Upper lobe of left lung (tissue), 6 donors: ENCODE measurements around the gene LRRC14B. TPM values are rescaled to one million over a fixed set of nuclear protein-coding genes. Genes with fewer than 3 reads are reported as not detected.
"Not testable (repeated sequence)": the region's sequence is repeated elsewhere in the genome, so short reads cannot be mapped to it uniquely, and the experiment has no call there.

Source experiments
- ATAC-seq, 2 donors: fragments of 200-7000 bp; cut with Tn5 transposase; one replicate each; pipeline ENCODE4 v1.9.1; 2022; ENCODE audit warnings: mild to moderate bottlenecking in 2 of 2, moderate library complexity in 2 of 2; ENCODE audit not compliant: low FRiP score in 2 of 2
- DNase-seq, 2 donors: peaks; one replicate each; pipeline ENCODE4 v3.0.0-alpha.2; 2019 to 2020
- H3K27ac ChIP-seq, 4 donors: fragments of 200-600 bp; sonication (generic); one replicate each; pipeline ENCODE4 v1.5.1; 2016 to 2019
- H3K27me3 ChIP-seq, 4 donors: fragments of 200-600 bp; sonication (generic); one replicate each; pipeline ENCODE4 v1.5.1; 2017 to 2019
- H3K36me3 ChIP-seq, 4 donors: fragments of 200-600 bp; sonication (generic); one replicate each; pipeline ENCODE4 v1.5.1; 2016 to 2019
- H3K4me1 ChIP-seq, 4 donors: fragments of 200-600 bp; sonication (generic); one replicate each; pipeline ENCODE4 v1.5.1; 2018 to 2019
- H3K4me3 ChIP-seq, 4 donors: fragments of 200-600 bp; sonication (generic); one replicate each; pipeline ENCODE4 v1.5.1; 2017 to 2019; ENCODE audit warnings: mild to moderate bottlenecking in 2 of 4, moderate library complexity in 1 of 4
- H3K9me3 ChIP-seq, 4 donors: fragments of 200-600 bp; sonication (generic); one replicate each; pipeline ENCODE4 v1.5.1; 2018 to 2019
- WGBS, 2 donors: methylation state at CpG; one replicate each; pipeline ENCODE4 v1.1.5; 2017 to 2018; 5-methylcytosine and 5-hydroxymethylcytosine counted together
- small RNA-seq, 4 donors: library from RNA; depleted of rRNA; stranded (forward); fragments of <200 nt; gene quantifications; one replicate each; pipeline ENCODE3, GENCODE V24; 2016
- total RNA-seq, 6 donors: library from RNA; depleted of rRNA in 4 of 6; stranded (reverse); fragments of >200 nt in 4 of 6; gene quantifications; one replicate each; pipeline versions ENCODE4 v1.1.0 to v1.2.1, GENCODE V29; 2016 to 2021
- donor health status: DM: no; HTN: no; CAD: no; lungs with moderate emphysema.
- donor health status: DM: no; HTN: yes; CAD: no; lungs with severe emphysema.

LRRC14B gene
- total RNA-seq, 6 donors from 2014 or later, result not detected

DNA sequence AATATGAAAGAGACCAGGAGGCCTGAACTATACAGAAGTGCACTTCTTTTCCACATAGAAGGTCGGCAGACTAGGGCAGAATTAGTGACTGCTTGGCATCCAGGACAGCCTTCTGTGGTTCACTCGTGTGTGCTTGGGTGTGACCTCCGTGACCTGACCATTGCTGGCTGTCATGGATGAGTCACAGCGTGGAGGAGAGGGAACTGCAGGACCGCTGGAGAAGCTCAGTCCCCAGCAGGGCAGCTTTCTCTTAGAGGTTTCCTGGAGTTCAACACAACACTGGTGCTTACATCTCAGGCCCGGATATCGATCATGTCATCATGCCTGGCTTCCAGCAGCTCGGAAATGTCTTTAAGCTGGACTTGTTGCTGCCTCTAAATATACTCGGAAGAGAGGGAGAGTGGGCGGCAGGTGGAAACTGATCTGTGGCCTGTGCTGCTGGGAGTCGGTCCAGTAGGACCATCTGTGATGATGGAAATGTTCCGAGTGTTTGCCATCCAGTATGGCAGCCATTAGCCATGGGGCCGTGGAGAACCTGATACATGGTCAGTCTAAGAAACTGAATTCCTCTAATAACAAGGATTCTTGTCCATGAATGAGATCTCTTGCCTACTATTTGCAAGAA, 49.9 kb downstream of the LRRC14B start:
- not testable (repeated sequence) for DNase-seq, H3K4me1 ChIP-seq, H3K9me3 ChIP-seq, ATAC-seq, H3K4me3 ChIP-seq, H3K27me3 ChIP-seq, H3K27ac ChIP-seq
- peaks cover 16 to 83% (median 52%) of the 10 kb centered on the region in 4 donors for H3K36me3 ChIP-seq
- 97 to 98% methylated on average over 8 to 13 of the region's 13 CpGs for WGBS, 2 donors

DNA sequence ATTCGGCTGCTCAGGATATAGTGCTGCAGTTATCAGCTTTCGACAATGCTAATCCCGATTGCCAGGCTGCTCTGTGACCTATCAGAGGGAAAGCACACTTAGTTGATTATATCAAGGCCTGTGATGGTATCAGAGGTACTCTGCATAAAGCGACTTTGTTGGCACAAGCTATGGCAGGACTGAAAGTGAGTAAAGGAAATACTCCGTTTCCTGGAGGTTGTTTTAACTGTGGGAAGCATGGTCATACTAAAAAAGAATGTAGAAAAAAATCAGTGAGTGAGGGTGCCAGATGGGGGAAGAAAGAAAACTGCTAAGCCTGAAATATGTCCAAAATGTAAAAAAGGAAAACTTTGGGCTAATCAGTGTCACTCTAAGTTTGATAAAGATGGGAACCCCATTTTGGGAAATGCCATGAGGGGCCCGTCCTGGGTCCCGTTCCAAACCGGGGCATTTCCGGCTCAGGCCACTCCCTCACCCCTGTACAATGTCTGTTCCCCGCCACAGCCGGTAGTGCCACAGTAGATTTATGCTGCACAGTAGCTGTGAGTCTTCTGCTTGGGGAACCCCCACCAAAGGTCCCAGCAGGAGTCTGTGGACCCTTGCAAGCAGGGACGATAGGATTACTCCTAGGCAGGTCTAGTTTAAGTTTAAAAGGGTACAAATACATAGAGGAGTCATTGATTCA, 52.5 kb downstream of the LRRC14B start:
- DNase-seq, result not testable (repeated sequence)
- 46 to 64% methylated on average over 12 of the region's 12 CpGs for WGBS, 2 donors

GRCh38 chr5:245717-246116, 54.4 kb downstream of the LRRC14B start:
- not testable (repeated sequence) for H3K27me3 ChIP-seq, DNase-seq, H3K9me3 ChIP-seq, H3K4me1 ChIP-seq, ATAC-seq, H3K4me3 ChIP-seq, H3K27ac ChIP-seq
- H3K36me3 ChIP-seq, result peaks cover 17 to 85% (median 55%) of the 10 kb centered on the region in 4 donors
- 85 to 95% methylated on average over 5 of the region's 5 CpGs for WGBS, 2 donors

More for the DNA sequence above, 52.5 kb downstream of the LRRC14B start:
- H3K4me1 ChIP-seq, H3K4me3 ChIP-seq, H3K27me3 ChIP-seq, ATAC-seq, H3K27ac ChIP-seq, H3K9me3 ChIP-seq: not testable (repeated sequence)
- peaks cover 16 to 85% (median 56%) of the 10 kb centered on the region in 4 donors for H3K36me3 ChIP-seq

Small RNA genes within 50 kb of the gene (small RNA-seq; reads per million reads assigned to genes)
- gene RF00019, result 0 reads per million in 4 donors

Other genes starting within 250 kb of the LRRC14B start
- gene PLEKHG4B, start 99.3 kb upstream of the LRRC14B start, total RNA-seq, result 1 to 10 TPM in 5 of 6 donors, under 1 TPM in 1; 0.40 to 5.9 (median 2.9) TPM
- 1 to 10 TPM; 3.1 to 8.5 (median 4.8) TPM for gene CCDC127, start 26.7 kb downstream of the LRRC14B start, total RNA-seq
- gene SDHA, start 26.8 kb downstream of the LRRC14B start, total RNA-seq, result 100 to 1,000 TPM in 3 of 6 donors, 10 to 100 TPM in 3; 64.0 to 123 (median 95.1) TPM
- gene PDCD6, start 80.2 kb downstream of the LRRC14B start, total RNA-seq, result 10 to 100 TPM; 63.9 to 79.7 (median 73.5) TPM
- gene AHRR, start 130.2 kb downstream of the LRRC14B start, total RNA-seq, result 1 to 10 TPM; 1.3 to 8.6 (median 4.4) TPM